Measurements from ENCODE around the gene DYNLT2. TPM values are rescaled to one million over a fixed set of nuclear protein-coding genes. Genes with fewer than 3 reads are reported as not detected.

DYNLT2 gene
- total RNA-seq, 6 experiments from 2014 or later: 0.36 to 0.85 (median 0.51) TPM

- Mint-ChIP-seq H3K36me3 (ENCODE audit: low read depth) (no peaks in the 10 kb centered on the region), H3K4me1 (ENCODE audit: low read depth) (peaks cover 12% of the 10 kb centered on the region)
- TF ChIP-seq CTCF (IDR thresholded peaks at IDR 0.05): no peak
Observed at GRCh38 chr6:169729961-169730360, 21.4 kb downstream of the DYNLT2 start.

GRCh38 chr6:169726963-169727362 lies 24.4 kb downstream of the DYNLT2 start:
- DNase-seq: no peak
- no peak overlapping the region for H3K27ac Mint-ChIP-seq
- peaks cover 27% of the 10 kb centered on the region for H3K4me1 Mint-ChIP-seq (ENCODE audit: low read depth)
- H3K36me3 Mint-ChIP-seq (ENCODE audit: low read depth): no peaks in the 10 kb centered on the region
- H3K27me3 Mint-ChIP-seq (ENCODE audit: insufficient read depth): no peaks in the 10 kb centered on the region; the same call in 1 of the 2 replicates
- no peak overlapping the region for H3K4me3 Mint-ChIP-seq
- H3K9me3 Mint-ChIP-seq: no peaks in the 10 kb centered on the region
- TF ChIP-seq CTCF (IDR thresholded peaks at IDR 0.05): no peak

More at GRCh38 chr6:169729961-169730360, 21.4 kb downstream of the DYNLT2 start:
- no peak overlapping the region for H3K27ac Mint-ChIP-seq
- no peak overlapping the region for H3K4me3 Mint-ChIP-seq
- peaks cover 16% of the 10 kb centered on the region for H3K27me3 Mint-ChIP-seq (ENCODE audit: insufficient read depth)
- no peak for DNase-seq
- no peaks in the 10 kb centered on the region for H3K9me3 Mint-ChIP-seq

GRCh38 chr6:169726049-169726400 lies 25.3 kb downstream of the DYNLT2 start:
- no peak overlapping the region; the same call in 1 of the 2 replicates for H3K4me3 Mint-ChIP-seq
- no peaks in the 10 kb centered on the region for H3K9me3 Mint-ChIP-seq
- DNase-seq: no peak
- no peak for TF ChIP-seq CTCF (IDR thresholded peaks at IDR 0.05)
- H3K27ac Mint-ChIP-seq: no peak overlapping the region
- H3K36me3 Mint-ChIP-seq (ENCODE audit: low read depth): no peaks in the 10 kb centered on the region
- H3K4me1 Mint-ChIP-seq (ENCODE audit: low read depth): peaks cover 27% of the 10 kb centered on the region
- H3K27me3 Mint-ChIP-seq (ENCODE audit: insufficient read depth): no peaks in the 10 kb centered on the region; the same call in 1 of the 2 replicates

GRCh38 chr6:169725125-169726048 lies 26.0 kb downstream of the DYNLT2 start:
- H3K27ac Mint-ChIP-seq: peak overlapping the region; percentile 91
- H3K4me3 Mint-ChIP-seq: peak overlapping the region; percentile 88
- peaks cover 27% of the 10 kb centered on the region for H3K4me1 Mint-ChIP-seq (ENCODE audit: low read depth)
- no peaks in the 10 kb centered on the region; the same call in 1 of the 2 replicates for H3K27me3 Mint-ChIP-seq (ENCODE audit: insufficient read depth)
- DNase-seq: peak; percentile 76
- no peaks in the 10 kb centered on the region for H3K36me3 Mint-ChIP-seq (ENCODE audit: low read depth)
- TF ChIP-seq CTCF (IDR thresholded peaks at IDR 0.05): no peak
- H3K9me3 Mint-ChIP-seq: no peaks in the 10 kb centered on the region

GRCh38 chr6:169724494-169725124 lies 26.8 kb downstream of the DYNLT2 start, which contains the start of gene PHF10:
Gene PHF10 (minus strand): TSS chr6:169724500. CDS start chr6:169723931, 569 bp downstream.
- Mint-ChIP-seq H3K4me1 (ENCODE audit: low read depth) (peaks cover 28% of the 10 kb centered on the region), H3K4me3 (peak within 1 kb of the TSS; percentile 91), H3K27me3 (ENCODE audit: insufficient read depth) (no peaks in the 10 kb centered on the region; the same call in 1 of the 2 replicates), H3K9me3 (no peaks in the 10 kb centered on the region), H3K36me3 (ENCODE audit: low read depth) (no peaks in the 10 kb centered on the region), H3K27ac (peak within 1 kb of the TSS; percentile 91)
- TF ChIP-seq CTCF (IDR thresholded peaks at IDR 0.05): no peak
- no peak for DNase-seq

All from HFFc6 (cell line).